SU-DHL-6 (cell line): ENCODE results near the gene P4HTM.

ENCODE experiments used
- CTCF ChIP-seq: fragments of 200-600 bp; sonication (generic); IDR thresholded peaks from one replicate; pipeline ENCODE4 v1.5.1; 2017; ENCODE audit warnings: antibody characterized with exemption, mild to moderate bottlenecking, low read length, moderate library complexity; ENCODE audit not compliant: insufficient read depth, poor library complexity, severe bottlenecking
- EZH2phosphoT487 ChIP-seq: fragments of 200-600 bp; sonication (generic), shearing (Covaris generic); conservative IDR thresholded peaks from 2 replicates; pipeline ENCODE4 v1.6.1; 2018; ENCODE audit warnings: mild to moderate bottlenecking, antibody characterized with exemption, low read length, moderate library complexity, mixed read lengths

DNA sequence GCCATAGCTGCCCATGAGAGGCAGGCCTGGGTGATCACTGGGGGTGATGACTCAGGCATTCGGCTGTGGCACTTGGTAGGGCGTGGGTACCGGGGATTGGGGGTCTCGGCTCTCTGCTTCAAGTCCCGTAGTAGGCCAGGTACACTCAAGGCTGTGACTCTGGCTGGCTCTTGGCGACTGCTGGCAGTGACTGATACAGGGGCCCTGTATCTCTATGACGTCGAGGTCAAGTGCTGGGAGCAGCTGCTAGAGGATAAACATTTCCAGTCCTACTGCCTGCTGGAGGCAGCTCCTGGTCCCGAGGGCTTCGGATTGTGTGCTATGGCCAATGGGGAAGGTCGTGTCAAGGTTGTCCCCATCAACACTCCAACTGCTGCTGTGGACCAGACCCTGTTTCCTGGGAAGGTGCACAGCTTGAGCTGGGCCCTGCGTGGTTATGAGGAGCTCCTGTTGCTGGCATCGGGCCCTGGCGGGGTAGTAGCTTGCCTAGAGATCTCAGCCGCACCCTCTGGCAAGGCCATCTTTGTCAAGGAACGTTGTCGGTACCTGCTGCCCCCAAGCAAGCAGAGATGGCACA is 22.5 kb downstream of the P4HTM start:
- TF ChIP-seq CTCF (no peak), EZH2phosphoT487 (no peak)
